GM19025 (cell line): ENCODE data around the gene CPA3.

Source experiments
- ATAC-seq: cut with Tn5 transposase; IDR thresholded peaks from one replicate; pipeline ENCODE4 v1.9.1; 2021; ENCODE audit warnings: mild to moderate bottlenecking, low read depth, moderate library complexity; ENCODE audit not compliant: unreplicated experiment

CPA3 gene

GRCh38 chr3:148914936-148915690, 50.0 kb downstream of the CPA3 start:
- ATAC-seq, result no peak

GRCh38 chr3:148916132-148916531, 51.0 kb downstream of the CPA3 start:
- ATAC-seq, result no peak

GRCh38 chr3:148922467-148922866, 57.4 kb downstream of the CPA3 start:
- no peak for ATAC-seq

GRCh38 chr3:148923592-148923991, 58.5 kb downstream of the CPA3 start:
- ATAC-seq, result peak; percentile 45

DNA sequence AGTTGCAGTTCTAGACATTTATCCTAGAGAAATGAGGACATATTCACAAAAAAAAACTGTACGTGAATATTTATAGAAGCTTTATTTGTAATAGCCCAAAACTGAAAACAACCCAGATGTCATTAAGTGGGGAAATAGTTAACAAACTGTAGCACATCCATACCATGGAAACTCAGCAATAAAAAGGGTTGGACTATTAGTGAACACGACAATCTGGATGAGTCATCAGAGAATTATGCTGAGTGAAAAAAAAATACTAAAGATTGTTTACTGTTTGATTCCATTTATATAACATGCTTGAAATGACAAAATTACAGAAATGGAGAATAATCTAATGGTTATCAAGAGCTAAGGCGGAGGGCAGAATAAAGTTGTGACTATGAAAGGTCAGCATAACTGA, 59.5 kb downstream of the CPA3 start:
- no peak for ATAC-seq

DNA sequence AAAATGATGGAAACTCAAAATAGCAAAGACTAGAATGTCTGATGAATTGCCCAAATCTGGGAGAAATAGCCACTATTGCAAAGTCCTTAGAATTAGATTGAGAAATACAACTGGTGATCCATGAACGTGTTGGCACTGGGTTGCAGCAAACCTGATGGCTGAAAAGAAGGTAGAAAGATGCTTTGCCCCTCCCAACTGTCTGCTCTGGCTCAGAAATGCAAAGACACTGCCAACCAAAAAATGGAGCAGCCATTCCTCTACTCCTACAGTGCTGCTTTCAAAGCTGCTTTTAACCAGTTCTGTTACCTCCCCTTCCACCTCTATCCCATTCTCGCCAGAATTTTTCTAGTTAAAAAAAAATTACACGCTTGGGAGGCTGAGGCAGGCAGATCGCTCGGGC, 60.7 kb downstream of the CPA3 start:
- ATAC-seq, result no peak

DNA sequence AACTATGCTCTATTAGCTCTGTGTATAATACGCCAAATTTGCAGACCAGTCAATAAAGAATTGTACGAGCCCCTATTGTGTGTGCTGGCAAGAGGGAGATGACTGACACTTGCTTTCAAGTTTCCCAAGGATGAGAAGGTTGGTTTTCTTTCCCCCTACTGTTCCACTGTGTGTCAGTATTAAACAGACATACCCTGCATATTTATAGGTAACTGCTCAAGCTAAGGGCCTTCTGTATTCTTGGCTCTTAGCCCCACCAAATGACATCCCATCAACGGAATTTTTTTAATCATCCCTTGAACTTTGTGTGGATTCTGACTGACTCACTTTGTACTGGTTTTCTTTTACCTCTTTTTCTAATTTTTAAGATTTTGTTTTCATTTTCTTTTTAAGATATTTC, 65.7 kb downstream of the CPA3 start:
- no peak for ATAC-seq

DNA sequence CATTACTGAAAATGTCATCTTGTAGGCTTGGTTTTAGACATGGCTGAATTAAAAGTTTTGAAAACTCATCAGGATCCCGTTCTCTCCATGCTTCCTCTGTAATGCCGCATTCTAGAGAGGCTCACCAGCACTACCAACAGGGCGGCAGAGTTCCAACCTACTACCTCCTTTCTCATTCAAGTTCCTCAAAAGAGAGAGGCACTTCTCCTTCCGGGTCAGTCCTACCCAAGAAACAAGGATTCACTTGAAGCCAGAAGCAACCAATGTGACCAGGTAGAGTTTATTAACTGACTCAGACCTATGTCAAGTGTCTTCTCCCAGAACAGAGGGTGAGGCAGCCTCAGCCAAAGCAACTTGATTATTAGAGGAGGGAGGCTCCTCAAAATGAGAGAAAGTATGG, 66.5 kb downstream of the CPA3 start:
- no peak for ATAC-seq

- ATAC-seq, result no peak
Observed at GRCh38 chr3:148932972-148933371, 67.9 kb downstream of the CPA3 start.

DNA sequence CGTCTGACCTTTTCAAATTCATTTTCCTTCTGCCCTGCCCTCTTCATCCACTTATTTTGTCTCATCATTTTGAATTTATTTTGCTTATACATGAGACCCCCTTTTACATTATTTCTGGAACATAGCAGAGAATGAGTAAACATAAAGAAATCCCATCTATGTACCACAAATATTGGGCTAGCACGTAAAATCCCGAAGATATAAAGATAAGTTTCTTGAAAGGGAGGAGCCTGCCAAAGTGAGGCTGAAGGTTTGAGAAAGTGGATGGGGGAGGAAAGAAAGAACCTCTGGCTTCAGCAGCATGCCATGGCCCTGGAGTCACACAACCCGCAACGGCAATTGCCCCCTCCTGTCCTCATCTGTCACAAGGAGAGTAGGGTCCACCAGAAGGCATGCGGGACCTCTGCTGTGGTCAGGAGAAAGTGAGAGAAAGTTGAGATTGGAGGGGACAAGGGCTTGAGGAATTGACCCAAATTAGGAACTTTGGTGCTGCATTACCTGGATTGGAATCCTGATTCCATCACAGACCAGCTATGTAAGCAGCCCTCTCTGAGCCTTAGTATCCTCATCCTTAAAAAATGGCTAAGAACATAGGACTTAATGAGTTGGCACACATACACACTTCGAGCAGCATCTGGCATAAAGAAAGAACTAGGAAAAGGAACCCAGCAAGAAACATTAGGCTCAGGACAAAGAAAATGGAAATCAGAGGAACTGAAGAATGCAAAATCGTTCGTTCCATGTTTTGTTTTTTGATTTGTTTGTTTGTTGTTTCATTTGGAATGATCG, 72.6 kb downstream of the CPA3 start:
- no peak for ATAC-seq

- no peak for ATAC-seq
Observed at GRCh38 chr3:148938306-148938705, 73.2 kb downstream of the CPA3 start.

DNA sequence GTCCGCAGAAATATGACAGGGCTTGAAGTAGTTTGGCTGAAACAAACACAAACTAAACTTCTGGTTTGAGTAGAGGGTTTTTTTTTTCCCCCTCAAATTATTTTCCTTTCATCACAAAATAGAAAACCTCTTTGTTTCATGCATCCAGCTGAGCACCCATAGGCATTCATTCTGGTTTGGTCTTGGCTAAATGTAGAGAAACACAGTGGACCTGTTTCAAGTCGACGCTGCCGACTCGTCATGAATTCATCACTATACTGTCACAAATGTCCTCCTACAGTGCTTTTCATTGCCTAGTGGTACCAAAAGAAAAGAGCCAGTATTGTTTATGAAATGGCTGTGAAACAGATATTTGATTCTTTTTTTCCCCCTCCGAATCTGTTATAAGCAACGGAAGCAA, 73.8 kb downstream of the CPA3 start:
- ATAC-seq, result no peak

- ATAC-seq, result no peak
Observed at GRCh38 chr3:148940983-148941382, 75.9 kb downstream of the CPA3 start.

GRCh38 chr3:148943506-148944205, 78.6 kb downstream of the CPA3 start:
- ATAC-seq, result peak; percentile 93

GRCh38 chr3:148945116-148945515, 80.0 kb downstream of the CPA3 start:
- ATAC-seq, result no peak
